Testis (tissue), 3 donors: ENCODE results near the gene CACNA1C. TPM values are rescaled to one million over a fixed set of nuclear protein-coding genes. Genes with fewer than 3 reads are reported as not detected.

ENCODE experiments used
- DNase-seq: peaks from one replicate; pipeline ENCODE4 v3.0.0-alpha.2; 2019
- H3K27ac ChIP-seq, 2 donors: fragments of 200-600 bp; sonication (generic); one replicate each; pipeline ENCODE4 v1.5.1; 2019
- H3K27me3 ChIP-seq: fragments of 200-600 bp; sonication (generic); one replicate; pipeline ENCODE4 v1.5.1; 2019
- H3K36me3 ChIP-seq: fragments of 200-600 bp; sonication (generic); one replicate; pipeline ENCODE4 v1.5.1; 2017; ENCODE audit warnings: low read depth; ENCODE audit errors: missing control alignments
- H3K4me1 ChIP-seq: fragments of 200-600 bp; sonication (generic); one replicate; pipeline ENCODE4 v1.5.1; 2019
- H3K4me3 ChIP-seq, 2 donors: fragments of 200-600 bp; sonication (generic); one replicate each; pipeline ENCODE4 v1.5.1; 2017 to 2019
- H3K9me3 ChIP-seq: fragments of 200-600 bp; sonication (generic); one replicate; pipeline ENCODE4 v1.5.1; 2017
- CTCF ChIP-seq, 3 experiments: fragments of 450-650 bp in 2 of 3; fragments of 200-600 bp in 1 of 3; sonication (generic) in 1 of 3; IDR thresholded peaks; one replicate each; pipeline ENCODE4 v1.5.1; 2016 to 2019; ENCODE audit warnings: antibody characterized with exemption in 3 of 3, mild to moderate bottlenecking in 2 of 3, moderate library complexity in 1 of 3
- POLR2A ChIP-seq: fragments of 450-650 bp; IDR thresholded peaks from one replicate; pipeline ENCODE4 v1.6.1; 2017; ENCODE audit warnings: antibody characterized with exemption, mild to moderate bottlenecking, moderate library complexity
- WGBS, 2 donors: methylation state at CpG; one replicate each; pipeline ENCODE4 v1.1.5; 2018; 5-methylcytosine and 5-hydroxymethylcytosine counted together
- intact Hi-C: fragments of 100-400 bp; cut with DNase I; formaldehyde crosslinking; loops from one replicate; pipeline ENCODE4 v1.15.1; 2023; ENCODE audit warnings: low total_unique reads
- polyA plus RNA-seq: library from polyadenylated mRNA; stranded (reverse); fragments of 350-450 nt; fragmentation: Illumina TruSeq; extraction: RNeasy Lipid Tissue Mini Kit (QIAGEN cat#74804); gene quantifications from one replicate; pipeline ENCODE4 v1.2.3, GENCODE V29; 2014; ENCODE audit warnings: low read depth, low replicate concordance; ENCODE audit not compliant: insufficient read depth
- total RNA-seq, 2 donors: library from RNA; depleted of rRNA; stranded (reverse); fragments of >200 nt; gene quantifications; one replicate each; pipeline ENCODE4 v1.2.3, GENCODE V29; 2016

CACNA1C gene
- total and polyA plus RNA-seq, 3 donors from 2014 or later, result 20.3 to 36.8 (median 32.0) TPM

GRCh38 chr12:2615665-2616402, 563.0 kb downstream of the CACNA1C start:
- WGBS, 2 donors, result 65 to 80% methylated on average over 7 to 14 of the region's 14 CpGs
- Histone ChIP-seq H3K4me1 (no peaks in the 10 kb centered on the region), H3K36me3 (no peaks in the 10 kb centered on the region), H3K27ac (no peak overlapping the region), H3K4me3 (no peak overlapping the region), H3K27me3 (no peaks in the 10 kb centered on the region), H3K9me3 (no peaks in the 10 kb centered on the region)
- TF ChIP-seq CTCF (IDR thresholded peaks at IDR 0.05), result no peak
- TF ChIP-seq POLR2A, result no peak
- intact Hi-C loops, result no loop called here
- DNase-seq, result peak; percentile 35

GRCh38 chr12:2616763-2617162, 564.0 kb downstream of the CACNA1C start:
- WGBS, 2 donors, result 81 to 92% methylated on average over 2 to 10 of the region's 10 CpGs
- Histone ChIP-seq H3K27ac (no peak overlapping the region), H3K36me3 (no peaks in the 10 kb centered on the region), H3K4me3 (no peak overlapping the region), H3K4me1 (no peaks in the 10 kb centered on the region), H3K27me3 (no peaks in the 10 kb centered on the region), H3K9me3 (no peaks in the 10 kb centered on the region)
- intact Hi-C loops, result no loop called here
- no peak for TF ChIP-seq CTCF (IDR thresholded peaks at IDR 0.05)
- TF ChIP-seq POLR2A, result no peak
- no peak for DNase-seq

GRCh38 chr12:2617365-2617764, 564.6 kb downstream of the CACNA1C start:
- Histone ChIP-seq H3K36me3 (no peaks in the 10 kb centered on the region), H3K4me3 (no peak overlapping the region), H3K9me3 (no peaks in the 10 kb centered on the region), H3K4me1 (no peaks in the 10 kb centered on the region), H3K27me3 (no peaks in the 10 kb centered on the region), H3K27ac (no peak overlapping the region)
- intact Hi-C loops, result no loop called here
- WGBS, 2 donors, result 67 to 86% methylated on average over 3 to 8 of the region's 8 CpGs
- no peak for DNase-seq
- TF ChIP-seq CTCF (IDR thresholded peaks at IDR 0.05), result no peak
- no peak for TF ChIP-seq POLR2A

GRCh38 chr12:2618291-2618995, 565.7 kb downstream of the CACNA1C start:
- no peak for DNase-seq
- H3K36me3 ChIP-seq, result no peaks in the 10 kb centered on the region
- TF ChIP-seq POLR2A, result no peak
- H3K27me3 ChIP-seq, result no peaks in the 10 kb centered on the region
- intact Hi-C loops, result no loop called here
- H3K9me3 ChIP-seq, result no peaks in the 10 kb centered on the region
- no peak overlapping the region for H3K27ac ChIP-seq
- H3K4me1 ChIP-seq, result no peaks in the 10 kb centered on the region
- 87 to 92% methylated on average over 11 to 12 of the region's 12 CpGs for WGBS, 2 donors
- H3K4me3 ChIP-seq, result no peak overlapping the region

- intact Hi-C loops, result no loop called here
Observed at GRCh38 chr12:2619136-2619535, 566.3 kb downstream of the CACNA1C start.

More at GRCh38 chr12:2619136-2619535, 566.3 kb downstream of the CACNA1C start:
- Histone ChIP-seq H3K4me3 (no peak overlapping the region), H3K27me3 (no peaks in the 10 kb centered on the region), H3K36me3 (no peaks in the 10 kb centered on the region), H3K4me1 (no peaks in the 10 kb centered on the region), H3K9me3 (no peaks in the 10 kb centered on the region), H3K27ac (no peak overlapping the region)
- WGBS, 2 donors, result 90 to 93% methylated on average over 5 of the region's 5 CpGs
- TF ChIP-seq POLR2A (no peak), CTCF (IDR thresholded peaks at IDR 0.05) (no peak)
- DNase-seq, result no peak
